ENCODE measurements around the gene GOT2. TPM values are rescaled to one million over a fixed set of nuclear protein-coding genes. Genes with fewer than 3 reads are reported as not detected.
"Not testable (repeated sequence)": the region's sequence is repeated elsewhere in the genome, so short reads cannot be mapped to it uniquely, and the experiment has no call there.

GOT2 gene
- total RNA-seq (99.2 and 116 TPM in 2 replicates), polyA plus RNA-seq (201 and 211 TPM in 2 replicates)

GRCh38 chr16:58733671-58734458, at the start of gene GOT2:
Gene GOT2 (minus strand): TSS chr16:58734316. CDS start chr16:58734228, 88 bp downstream.
- DNase-seq (ENCODE audit: low read depth in 1 of 2, low spot score in 1 of 2): peak; percentile 90 to 91
- H3K27ac ChIP-seq: peak within 1 kb of the TSS; percentile 38
- TF ChIP-seq CTCF (IDR thresholded peaks at IDR 0.05; ENCODE audit: low read depth, low read length): peak; percentile 93
- no peaks in the 10 kb centered on the region for H3K9me3 ChIP-seq (ENCODE audit: low read depth)
- H3K27me3 ChIP-seq: no peaks in the 10 kb centered on the region
- H3K4me3 ChIP-seq: peak within 1 kb of the TSS; percentile 84
- H3K36me3 ChIP-seq: no peaks in the 10 kb centered on the region
- H3K4me1 ChIP-seq (ENCODE audit: low read depth): peaks cover 18% of the 10 kb centered on the region

- not testable (repeated sequence) for DNase-seq (ENCODE audit: low read depth in 1 of 2, low spot score in 1 of 2); H3K27ac ChIP-seq; H3K4me3 ChIP-seq; H3K27me3 ChIP-seq; H3K36me3 ChIP-seq; H3K4me1 ChIP-seq (ENCODE audit: low read depth); H3K9me3 ChIP-seq (ENCODE audit: low read depth)
These were observed 45.2 kb upstream of the GOT2 start for GRCh38 chr16:58779291-58779690.

DNA sequence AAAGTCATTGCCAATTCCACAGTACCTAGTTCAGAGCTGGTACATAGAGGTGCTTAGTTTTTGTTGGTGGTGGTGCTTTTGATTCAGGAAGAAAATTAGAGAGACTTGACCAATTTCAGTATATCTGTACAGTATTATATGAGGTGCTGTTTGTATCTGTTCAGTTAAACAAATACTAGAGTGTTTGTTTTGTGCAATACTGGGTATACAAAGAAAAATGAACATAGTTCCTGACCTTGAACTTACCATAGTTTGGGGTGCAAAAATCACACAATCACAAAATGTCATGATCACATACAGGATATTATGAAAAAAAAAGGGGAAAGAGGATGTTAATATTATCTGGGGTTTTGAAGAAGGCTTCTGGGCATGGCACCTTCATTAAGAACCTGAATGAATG, 39.8 kb upstream of the GOT2 start:
- TF ChIP-seq CTCF (IDR thresholded peaks at IDR 0.05; ENCODE audit: low read depth, low read length): no peak
- Histone ChIP-seq H3K4me3 (no peak overlapping the region), H3K4me1 (ENCODE audit: low read depth) (no peaks in the 10 kb centered on the region)

DNA sequence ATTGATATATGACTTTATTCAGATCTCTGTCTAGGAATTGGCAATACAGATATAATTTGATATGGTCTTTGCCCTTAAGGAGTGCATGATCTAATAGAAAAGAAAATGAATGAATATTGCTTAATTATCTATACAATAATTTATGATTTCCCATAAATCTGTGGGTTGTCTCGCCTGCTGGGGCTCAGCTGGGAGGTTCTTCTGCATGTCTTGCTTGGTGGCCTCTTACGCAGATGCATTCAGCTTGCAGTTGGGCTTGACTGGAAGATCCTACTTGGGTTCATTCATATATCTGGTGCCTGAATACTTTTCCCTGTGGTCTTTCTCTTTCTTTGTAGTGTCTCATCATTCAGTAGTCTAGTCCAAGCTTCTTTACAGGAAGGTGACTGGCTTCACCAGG, 34.0 kb upstream of the GOT2 start:
- Histone ChIP-seq H3K4me1 (ENCODE audit: low read depth) (no peaks in the 10 kb centered on the region), H3K27me3 (no peaks in the 10 kb centered on the region), H3K9me3 (ENCODE audit: low read depth) (no peaks in the 10 kb centered on the region), H3K27ac (no peak overlapping the region), H3K4me3 (no peak overlapping the region), H3K36me3 (no peaks in the 10 kb centered on the region)
- no peak for TF ChIP-seq CTCF (IDR thresholded peaks at IDR 0.05; ENCODE audit: low read depth, low read length)
- no peak for DNase-seq (ENCODE audit: low read depth in 1 of 2, low spot score in 1 of 2)

More for the DNA sequence above, 39.8 kb upstream of the GOT2 start:
- DNase-seq (ENCODE audit: low read depth in 1 of 2, low spot score in 1 of 2): no peak
- no peak overlapping the region for H3K27ac ChIP-seq
- no peaks in the 10 kb centered on the region for H3K27me3 ChIP-seq
- no peaks in the 10 kb centered on the region for H3K9me3 ChIP-seq (ENCODE audit: low read depth)
- H3K36me3 ChIP-seq: no peaks in the 10 kb centered on the region

DNA sequence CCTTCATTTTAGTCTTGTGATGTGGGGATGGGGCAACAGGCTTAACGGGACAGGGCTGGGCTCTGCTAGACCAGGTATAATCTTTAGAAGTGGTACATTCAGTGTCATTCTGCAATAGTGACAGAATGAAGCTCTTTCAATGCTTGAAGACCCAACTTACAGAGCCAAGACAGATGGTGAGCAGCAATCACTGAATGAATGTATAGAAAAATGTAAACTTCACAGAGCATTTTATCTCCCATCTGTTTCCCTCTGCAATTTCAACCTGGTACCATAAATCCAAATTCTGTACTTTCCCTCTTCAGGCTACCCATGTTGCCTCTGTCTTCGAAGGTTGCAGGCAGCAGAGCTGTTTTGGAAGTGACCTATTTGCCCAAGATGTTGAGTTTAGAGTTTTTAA, 33.5 kb upstream of the GOT2 start:
- no peak for TF ChIP-seq CTCF (IDR thresholded peaks at IDR 0.05; ENCODE audit: low read depth, low read length)
- no peak overlapping the region for H3K27ac ChIP-seq
- H3K4me3 ChIP-seq: no peak overlapping the region
- H3K4me1 ChIP-seq (ENCODE audit: low read depth): no peaks in the 10 kb centered on the region
- H3K36me3 ChIP-seq: no peaks in the 10 kb centered on the region
- no peaks in the 10 kb centered on the region for H3K27me3 ChIP-seq
- no peaks in the 10 kb centered on the region for H3K9me3 ChIP-seq (ENCODE audit: low read depth)
- DNase-seq (ENCODE audit: low read depth in 1 of 2, low spot score in 1 of 2): no peak

- Histone ChIP-seq H3K4me1 (ENCODE audit: low read depth) (no peaks in the 10 kb centered on the region), H3K27me3 (no peaks in the 10 kb centered on the region), H3K4me3 (no peak overlapping the region), H3K9me3 (ENCODE audit: low read depth) (no peaks in the 10 kb centered on the region), H3K36me3 (no peaks in the 10 kb centered on the region), H3K27ac (no peak overlapping the region)
- DNase-seq (ENCODE audit: low read depth in 1 of 2, low spot score in 1 of 2): no peak
- no peak for TF ChIP-seq CTCF (IDR thresholded peaks at IDR 0.05; ENCODE audit: low read depth, low read length)
These were observed 22.7 kb upstream of the GOT2 start for GRCh38 chr16:58756650-58757332.
